GM18517 (cell line): ENCODE data around the gene POC5.
A peak's percentile ranks its signal among the peaks of the same experiment; 100 is the strongest.
"Not testable (repeated sequence)": the region's sequence is repeated elsewhere in the genome, so short reads cannot be mapped to it uniquely, and the experiment has no call there.

ENCODE experiments used
- ATAC-seq: cut with Tn5 transposase; IDR thresholded peaks from one replicate; pipeline ENCODE4 v1.9.1; 2021; ENCODE audit warnings: mild to moderate bottlenecking, moderate library complexity; ENCODE audit not compliant: unreplicated experiment

POC5 gene

DNA sequence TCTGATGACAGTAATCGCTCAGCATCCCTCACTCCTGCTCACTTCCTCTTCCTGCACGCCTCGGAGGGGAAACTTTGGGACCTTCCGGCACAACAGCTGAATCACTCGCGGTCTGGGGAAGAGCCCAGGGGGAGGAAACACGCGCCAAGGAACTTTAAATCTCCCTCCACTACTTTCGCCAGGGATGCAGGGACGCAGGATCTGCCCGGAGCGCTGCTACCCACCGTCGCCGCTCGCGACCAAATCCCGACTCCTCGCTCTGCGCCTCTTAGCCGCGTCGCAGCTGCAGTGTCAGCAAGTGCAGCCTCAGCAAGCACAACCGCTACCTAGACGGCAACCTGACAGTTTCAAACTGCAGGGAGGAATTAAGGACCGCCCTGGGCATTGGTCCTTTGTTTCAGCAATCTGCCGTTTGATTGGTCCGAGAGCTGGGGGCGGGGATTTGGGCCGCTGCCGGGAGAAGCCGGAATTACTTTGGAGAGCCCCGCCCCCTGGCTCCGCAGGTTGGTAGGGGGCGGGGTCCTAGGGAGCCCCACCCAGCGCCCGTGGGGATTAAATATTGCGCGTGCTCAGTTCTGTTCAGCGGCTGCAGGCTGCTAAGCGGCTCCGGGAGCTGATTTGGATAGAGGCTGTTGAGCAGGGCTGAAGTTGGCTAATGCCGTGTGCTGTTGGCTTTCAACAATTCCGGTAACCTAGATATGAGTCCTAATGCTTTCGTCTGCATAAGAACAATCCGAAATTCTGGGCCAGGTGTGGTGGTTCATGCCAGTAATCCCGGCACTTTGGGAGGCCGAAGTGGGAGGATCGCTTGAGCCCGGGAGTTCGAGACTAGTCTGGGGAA lies at the start of gene POC5:
POC5 (minus strand) TSS at position 356 of the 841 bp plus-strand sequence. CDS start 4,500 bp downstream, outside the sequence.
- ATAC-seq, result peak; percentile 94

GRCh38 chr5:75758116-75758515 lies 40.9 kb upstream of the POC5 start:
- ATAC-seq, result no peak

GRCh38 chr5:75756981-75757380 lies 39.7 kb upstream of the POC5 start:
- ATAC-seq, result no peak

DNA sequence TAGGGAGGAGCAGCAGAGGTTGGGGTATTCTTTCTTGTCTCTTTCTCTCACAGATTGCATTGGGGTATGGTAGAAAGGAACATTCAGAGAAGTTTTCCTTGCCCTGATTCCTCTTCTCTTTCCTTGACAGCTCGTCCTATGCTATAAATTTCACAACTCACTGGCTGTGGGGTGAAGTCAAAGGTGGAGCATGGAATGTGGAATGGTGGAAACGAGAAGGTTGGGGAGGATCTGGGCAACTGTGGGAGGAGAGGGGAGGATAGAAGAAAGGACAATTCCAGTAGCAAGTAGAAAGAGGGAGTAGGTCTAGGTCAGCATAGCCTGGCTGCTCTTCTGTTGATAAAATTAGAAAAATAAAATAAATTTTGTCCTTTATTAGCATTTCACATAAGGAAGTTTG lies 39.0 kb upstream of the POC5 start:
- no peak for ATAC-seq

DNA sequence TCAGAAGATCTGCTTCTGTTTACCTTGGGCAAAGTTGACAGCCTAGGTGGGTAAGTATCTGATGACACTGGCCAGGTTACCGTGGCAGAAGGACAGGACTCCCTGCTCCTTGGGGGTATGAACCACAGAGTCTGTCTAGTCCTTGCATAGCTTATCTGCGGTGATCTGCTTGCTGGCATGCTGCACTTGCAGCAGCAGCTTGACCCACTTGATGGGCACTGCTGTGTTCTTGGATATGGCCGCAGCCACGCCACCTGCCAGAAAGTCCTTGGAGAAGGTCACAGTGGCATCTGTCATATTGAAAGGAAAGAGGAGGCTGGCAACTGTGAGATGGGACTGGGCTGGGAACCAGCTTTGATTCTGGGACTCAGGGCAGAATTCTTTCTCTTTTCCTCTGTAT lies 35.9 kb upstream of the POC5 start:
- ATAC-seq, result no peak

GRCh38 chr5:75744355-75744754 lies 27.1 kb upstream of the POC5 start:
- ATAC-seq, result no peak

GRCh38 chr5:75736273-75736672 lies 19.0 kb upstream of the POC5 start:
- ATAC-seq, result no peak

GRCh38 chr5:75734913-75735789 lies 17.9 kb upstream of the POC5 start:
- ATAC-seq, result no peak

- ATAC-seq, result no peak
These were observed 16.5 kb upstream of the POC5 start for GRCh38 chr5:75733767-75734166.

GRCh38 chr5:75731515-75731914 lies 14.3 kb upstream of the POC5 start:
- not testable (repeated sequence) for ATAC-seq

- ATAC-seq, result no peak
These were observed 12.1 kb upstream of the POC5 start for GRCh38 chr5:75729321-75729720.

GRCh38 chr5:75727931-75728330 lies 10.7 kb upstream of the POC5 start:
- ATAC-seq, result no peak

GRCh38 chr5:75726224-75726623 lies 9.0 kb upstream of the POC5 start:
- ATAC-seq, result not testable (repeated sequence)

DNA sequence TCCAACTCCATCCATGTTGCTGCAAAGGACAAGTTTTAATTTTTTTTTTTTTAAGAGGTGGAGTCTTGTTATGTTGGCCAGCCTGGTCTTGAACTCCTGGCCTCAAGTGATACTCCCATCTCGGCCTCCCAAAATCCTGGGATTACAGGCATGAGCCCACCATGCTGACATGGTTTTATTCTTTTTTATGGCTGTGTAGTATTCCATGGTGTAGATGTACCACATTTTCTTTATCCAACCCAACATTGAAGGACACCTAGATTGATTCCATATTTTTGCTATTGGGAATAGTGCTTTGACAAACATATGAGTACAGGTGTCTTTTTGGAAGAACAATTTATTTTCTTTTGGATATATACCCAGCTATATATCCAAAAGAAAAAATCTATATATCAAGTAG lies 6.1 kb upstream of the POC5 start:
- ATAC-seq, result no peak

DNA sequence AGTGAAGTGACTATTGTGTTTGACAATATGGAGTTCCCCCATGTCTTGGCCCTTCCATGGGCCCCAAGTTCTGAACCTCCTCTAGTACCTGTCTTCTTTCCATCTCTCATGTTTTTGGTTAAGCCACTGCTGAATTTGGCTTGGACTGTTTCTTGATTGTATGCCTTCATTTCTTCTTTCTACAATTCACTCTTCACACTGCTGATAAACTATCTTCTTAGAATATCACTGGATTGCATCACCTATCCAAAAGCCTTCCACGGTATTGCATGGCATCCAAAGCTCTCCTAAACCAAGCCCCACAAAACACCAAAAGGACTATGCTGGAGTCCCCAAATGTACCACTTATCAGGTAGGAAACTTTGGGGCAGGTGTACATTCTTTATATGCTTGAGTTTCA lies 4.3 kb upstream of the POC5 start:
- ATAC-seq, result no peak

DNA sequence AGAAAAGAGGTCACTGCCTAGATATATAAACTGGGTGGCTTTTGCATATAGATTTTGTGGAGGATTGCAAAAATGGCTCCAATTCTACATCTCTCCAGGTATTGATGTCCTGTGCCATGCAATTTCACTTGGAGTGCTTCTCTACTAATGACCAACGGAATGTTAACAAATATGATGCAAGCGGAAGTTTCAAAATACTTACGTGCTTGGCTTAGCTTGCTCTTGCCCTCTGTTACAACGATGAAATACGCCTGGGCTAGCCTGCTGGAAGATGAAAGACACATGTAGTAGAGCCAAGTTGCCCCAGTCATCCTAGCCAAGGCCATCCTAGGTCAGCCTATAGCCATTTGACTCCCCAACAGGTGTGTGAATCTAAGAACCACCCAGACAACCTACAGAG lies 3.6 kb upstream of the POC5 start:
- no peak for ATAC-seq

- ATAC-seq, result peak; percentile 1
These were observed 539 bp downstream of the POC5 start for GRCh38 chr5:75716715-75717081.

DNA sequence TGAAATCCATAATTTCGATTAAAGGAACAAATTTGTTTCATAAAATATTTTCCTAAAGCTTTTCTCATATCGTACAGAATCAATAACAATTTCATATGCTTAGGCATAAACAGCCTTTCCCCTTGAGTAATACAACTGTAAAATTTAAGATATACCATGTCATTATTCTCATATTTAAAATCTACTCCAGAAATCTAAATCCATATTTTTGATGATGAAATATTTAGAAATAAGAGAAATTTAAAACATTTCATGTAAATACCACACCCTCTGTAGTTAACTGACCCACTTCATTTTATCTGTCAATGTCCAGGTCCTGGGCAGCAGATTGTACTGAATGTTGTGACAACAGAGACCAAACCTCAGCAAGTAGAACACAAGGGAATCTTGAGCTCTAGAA lies 5.1 kb downstream of the POC5 start:
- no peak for ATAC-seq

DNA sequence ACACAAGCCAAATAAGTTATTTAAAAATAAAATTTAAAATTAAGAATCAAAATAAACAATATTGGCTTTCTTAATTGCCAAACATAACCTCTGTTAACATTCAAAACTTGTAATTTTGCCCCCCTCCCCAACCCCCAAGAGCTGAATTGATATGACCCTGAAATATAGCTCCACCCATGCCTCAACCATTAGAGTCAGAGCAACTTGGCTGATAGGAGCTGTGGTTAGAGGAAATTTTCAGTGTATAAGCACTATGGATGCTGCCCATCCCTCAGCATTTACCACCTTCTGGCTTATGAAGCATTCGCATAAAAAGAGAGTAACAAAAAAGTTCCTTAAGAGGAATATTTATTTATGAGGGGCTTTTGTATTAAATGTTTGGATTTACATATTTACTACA lies 6.1 kb downstream of the POC5 start:
- no peak for ATAC-seq

- ATAC-seq, result no peak
These were observed 6.6 kb downstream of the POC5 start for GRCh38 chr5:75710637-75711036.

DNA sequence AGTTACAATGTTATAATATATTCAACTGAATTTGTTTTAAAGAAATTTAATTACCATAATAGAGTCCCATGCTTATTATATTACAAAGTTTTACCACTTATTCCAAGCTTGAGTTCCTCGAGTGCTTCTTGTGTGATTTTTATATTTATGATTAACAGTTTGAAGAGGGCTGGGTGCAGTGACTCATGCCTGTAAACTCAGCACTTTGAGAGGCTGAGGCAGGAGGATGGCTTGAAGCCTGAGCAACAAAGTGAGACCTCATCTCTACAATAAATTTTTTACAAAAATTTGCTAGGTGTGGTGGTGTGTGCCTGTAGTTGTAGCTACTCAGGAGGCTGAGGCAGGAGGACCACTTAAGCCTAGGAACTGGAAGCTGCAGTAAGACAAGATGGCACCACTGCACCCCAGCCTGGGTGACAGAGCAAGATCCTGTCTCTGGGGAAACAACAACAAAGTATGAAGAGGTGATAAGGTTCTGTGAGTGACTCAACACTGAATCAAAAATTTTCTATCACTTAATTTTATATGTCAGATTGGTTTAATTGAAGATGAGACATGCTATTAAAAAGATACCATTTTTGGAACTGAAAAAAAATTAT lies 9.2 kb downstream of the POC5 start:
- ATAC-seq, result no peak

DNA sequence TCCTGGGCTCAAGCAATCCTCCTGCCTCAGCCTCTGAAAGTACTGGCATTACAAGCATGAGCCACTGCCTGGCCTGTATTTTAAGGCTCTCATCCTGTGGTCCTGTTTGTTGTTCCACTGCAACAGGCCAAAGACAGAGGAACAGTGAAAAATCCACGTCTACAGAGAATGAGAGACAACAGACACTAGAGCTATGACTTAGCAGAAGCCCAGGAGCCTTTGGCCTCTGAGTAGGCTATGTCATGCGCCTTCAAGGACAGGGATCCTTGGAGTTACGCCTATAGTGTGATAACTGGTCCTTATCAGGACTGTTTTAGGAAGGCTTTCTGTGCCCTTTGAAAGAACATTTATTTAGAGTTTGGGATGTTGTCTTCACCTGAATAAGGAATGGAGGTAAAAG lies 10.5 kb downstream of the POC5 start:
- no peak for ATAC-seq
